Activated T-helper 1 cell treated with anti-CD3 and anti-CD28 coated beads, Interleukin-12 subunit alpha, Interleukin-12 subunit beta, Interleukin-2, Interleukin-4 antibody, amounts not matched to agents 30 ng/mL and 10 ng/mL and 1 ng/mL, durations not matched to agents 14 hours and 24 hours and 36 hours (primary cell): ENCODE measurements around the gene ALPP. TPM values are rescaled to one million over a fixed set of nuclear protein-coding genes. Genes with fewer than 3 reads are reported as not detected.
A peak's percentile ranks its signal among the peaks of the same experiment; 100 is the strongest.
"Not testable (repeated sequence)": the region's sequence is repeated elsewhere in the genome, so short reads cannot be mapped to it uniquely, and the experiment has no call there.

ENCODE experiments used
- DNase-seq: peaks from one replicate; pipeline ENCODE4 v3.0.0; 2021; ENCODE audit warnings: low spot score
- H3K27ac Mint-ChIP-seq: one replicate; pipeline ENCODE4 v1.8.0; 2021; ENCODE audit warnings: mild to moderate bottlenecking, mixed read lengths
- H3K27me3 Mint-ChIP-seq: one replicate; pipeline ENCODE4 v1.8.0; 2022; ENCODE audit warnings: mild to moderate bottlenecking, moderate library complexity, mixed read lengths; ENCODE audit not compliant: insufficient read depth
- H3K36me3 Mint-ChIP-seq: one replicate; pipeline ENCODE4 v1.8.0; 2021; ENCODE audit warnings: low read depth, mixed read lengths
- H3K4me1 Mint-ChIP-seq: one replicate; pipeline ENCODE4 v1.8.0; 2021; ENCODE audit warnings: low read depth, mixed read lengths
- H3K4me3 Mint-ChIP-seq: one replicate; pipeline ENCODE4 v1.8.0; 2021; ENCODE audit warnings: mild to moderate bottlenecking, moderate library complexity, mixed read lengths
- H3K9me3 Mint-ChIP-seq: one replicate; pipeline ENCODE4 v1.8.0; 2021; ENCODE audit warnings: mixed read lengths
- intact Hi-C: fragments of 100-400 bp; cut with micrococcal nuclease; formaldehyde crosslinking; loops from one replicate; pipeline ENCODE4 v1.15.1; 2024
- total RNA-seq: library from RNA; stranded (reverse); gene quantifications from 2 replicates; pipeline ENCODE4 v1.2.3, GENCODE V29; 2022

The ALPP gene
- total RNA-seq, 1 donor from 2014 or later = not detected

GRCh38 chr2:232363064-232363783 lies 15.3 kb upstream of the ALPP start:
- intact Hi-C loops = not testable (repeated sequence)

DNA sequence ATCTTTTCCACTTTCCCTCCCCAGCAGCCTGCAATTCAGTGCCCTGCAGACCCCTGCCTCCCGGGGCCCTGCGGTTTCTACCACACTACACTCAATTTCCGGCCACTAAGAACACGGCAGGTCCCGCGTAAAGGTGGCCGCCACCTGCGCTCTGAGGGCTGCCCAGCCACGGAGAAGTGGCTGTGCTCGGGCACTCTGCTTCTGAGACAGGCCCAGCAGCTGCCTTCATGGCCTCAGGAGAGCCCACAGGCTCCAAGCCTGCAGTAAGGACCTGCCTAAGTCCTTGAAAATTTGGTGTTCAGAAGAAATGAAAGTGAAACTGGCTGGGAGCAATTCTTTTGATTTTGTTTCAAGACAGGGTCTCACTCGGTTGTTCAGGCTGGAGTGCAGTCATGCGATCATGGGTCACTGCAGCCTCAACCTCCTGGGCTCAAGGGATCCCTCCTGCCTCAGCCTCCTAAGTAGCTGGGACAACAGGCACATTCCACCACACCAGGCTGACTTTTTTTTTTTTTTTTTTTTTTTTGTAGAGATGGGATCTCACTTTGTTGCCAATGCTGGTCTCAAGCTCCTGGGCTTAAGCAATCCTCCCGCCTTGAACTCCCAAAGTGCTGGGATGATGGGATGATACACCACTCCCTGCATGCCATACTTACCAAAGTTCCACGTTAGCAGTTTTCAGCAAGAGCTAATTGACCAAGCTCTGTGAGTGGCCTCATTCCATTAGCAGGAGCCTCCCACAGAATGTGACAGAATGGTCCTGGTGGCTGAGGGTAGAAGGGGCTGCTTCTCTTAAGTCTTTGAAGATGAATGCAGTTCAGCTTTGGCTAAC lies 14.6 kb upstream of the ALPP start:
- Mint-ChIP-seq H3K9me3 (no peaks in the 10 kb centered on the region), H3K4me1 (peaks cover 19% of the 10 kb centered on the region), H3K27me3 (peaks cover 2% of the 10 kb centered on the region), H3K27ac (peak overlapping the region; percentile 71), H3K36me3 (no peaks in the 10 kb centered on the region), H3K4me3 (peak overlapping the region; percentile 80)
- intact Hi-C loops = loop anchor here (1.0 kb wide), 1 partner anchor 76 kb away; no protein-coding TSS in a partner anchor
- DNase-seq = peak; percentile 28

More at GRCh38 chr2:232363064-232363783, 15.3 kb upstream of the ALPP start:
- Mint-ChIP-seq H3K4me1 (peaks cover 19% of the 10 kb centered on the region), H3K27ac (peak overlapping the region; percentile 71), H3K4me3 (peak overlapping the region; percentile 80)
- H3K36me3 Mint-ChIP-seq, H3K27me3 Mint-ChIP-seq, DNase-seq, H3K9me3 Mint-ChIP-seq: not testable (repeated sequence)

DNA sequence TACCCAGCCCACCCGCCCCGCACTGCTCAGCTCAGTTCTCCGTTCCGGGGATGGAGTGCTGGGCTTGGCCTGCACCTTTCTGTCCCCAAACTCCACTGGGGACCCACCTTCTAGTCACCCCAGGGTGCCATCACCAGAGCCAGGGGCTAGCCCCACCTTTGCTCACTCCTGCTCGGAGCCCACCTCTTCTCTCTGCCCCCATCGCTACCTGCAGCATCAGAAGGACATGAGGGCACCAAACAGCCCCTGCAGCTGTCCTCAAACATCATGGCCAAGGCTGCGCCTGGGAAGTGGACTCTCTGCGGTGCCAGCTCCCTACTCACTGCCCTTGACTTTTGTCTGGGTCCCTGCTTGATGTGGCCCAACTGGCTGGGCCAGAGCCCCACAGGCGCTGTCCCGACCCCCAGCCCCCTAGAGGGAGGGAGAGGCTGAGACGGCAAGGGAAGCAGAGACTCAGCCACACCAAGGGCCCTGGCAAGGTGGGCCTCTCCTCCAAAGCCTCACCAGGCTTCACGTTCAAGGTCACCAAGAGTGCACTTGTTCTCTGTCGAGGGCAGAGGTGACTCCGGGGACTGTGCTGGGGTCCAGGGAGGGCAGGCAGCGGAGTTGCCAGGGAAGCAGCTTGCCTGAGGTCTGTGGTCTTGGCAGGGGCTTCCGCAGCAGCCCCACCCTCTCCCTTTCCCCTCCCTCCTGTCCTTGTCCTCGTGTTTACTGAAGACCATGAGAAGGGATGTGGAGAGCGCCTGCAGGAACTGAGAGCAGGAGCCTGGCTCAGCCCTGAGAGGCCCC lies 13.6 kb upstream of the ALPP start:
- not testable (repeated sequence) for H3K9me3 Mint-ChIP-seq, DNase-seq, H3K27me3 Mint-ChIP-seq, H3K4me3 Mint-ChIP-seq, H3K27ac Mint-ChIP-seq, H3K36me3 Mint-ChIP-seq
- intact Hi-C loops = loop anchor here (1.0 kb wide), 1 partner anchor 75 kb away; no protein-coding TSS in a partner anchor
- H3K4me1 Mint-ChIP-seq = peaks cover 19% of the 10 kb centered on the region

DNA sequence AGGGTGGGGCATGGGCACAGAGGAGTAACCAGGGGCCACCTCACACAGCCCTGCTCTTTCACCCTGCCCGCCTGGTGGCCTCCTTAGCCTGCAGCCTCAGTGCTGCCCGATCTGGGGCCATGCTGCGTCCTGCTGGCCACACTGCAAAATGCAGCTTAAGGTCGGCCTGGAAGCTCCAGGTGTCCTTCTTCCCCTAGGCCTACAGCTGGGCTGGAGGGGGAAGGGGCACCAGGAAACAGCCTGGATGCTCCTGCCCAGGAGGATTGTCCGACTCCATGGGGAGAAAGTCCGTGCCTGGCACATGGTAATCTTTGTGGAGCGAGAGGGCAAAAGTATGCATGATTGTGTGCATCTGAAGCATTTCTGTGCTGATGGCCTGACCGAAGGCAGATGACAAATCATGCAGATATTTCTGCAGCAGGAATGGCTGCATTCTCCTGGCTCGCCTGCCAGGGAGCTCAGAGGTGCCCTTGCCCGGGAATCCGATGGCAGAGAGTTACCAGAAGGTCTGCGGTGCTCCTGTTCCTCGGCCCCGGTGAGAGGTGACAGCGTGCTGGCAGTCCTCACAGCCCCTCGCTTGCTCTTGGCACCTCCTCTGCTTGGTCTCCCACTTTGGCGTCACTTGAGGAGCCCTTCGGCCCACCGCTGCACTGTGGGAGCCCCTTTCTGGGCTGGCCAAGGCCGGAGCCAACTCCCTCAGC lies 12.8 kb upstream of the ALPP start:
- Mint-ChIP-seq H3K4me1 (peaks cover 19% of the 10 kb centered on the region), H3K27me3 (no peaks in the 10 kb centered on the region), H3K4me3 (no peak overlapping the region), H3K9me3 (no peaks in the 10 kb centered on the region), H3K36me3 (no peaks in the 10 kb centered on the region), H3K27ac (no peak overlapping the region)
- DNase-seq = no peak
- intact Hi-C loops = no loop called here

DNA sequence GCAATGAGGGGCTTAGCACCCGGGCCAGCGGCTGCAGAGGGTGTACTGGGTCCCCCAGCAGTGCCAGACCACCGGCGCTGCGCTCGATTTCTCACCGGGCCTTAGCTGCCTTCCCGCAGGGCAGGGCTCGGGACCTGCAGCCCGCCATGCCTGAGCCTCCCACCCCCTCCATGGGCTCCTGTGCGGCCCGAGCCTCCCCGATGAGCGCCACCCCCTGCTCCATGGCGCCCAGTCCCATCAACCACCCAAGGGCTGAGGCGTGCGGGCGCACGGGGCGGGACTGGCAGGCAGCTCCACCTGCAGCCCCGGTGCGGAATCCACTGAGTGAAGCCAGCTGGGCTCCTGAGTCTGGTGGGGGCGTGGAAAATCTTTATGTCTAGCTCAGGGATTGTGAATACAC lies 12.1 kb upstream of the ALPP start:
- not testable (repeated sequence) for DNase-seq, H3K27ac Mint-ChIP-seq, H3K36me3 Mint-ChIP-seq

DNA sequence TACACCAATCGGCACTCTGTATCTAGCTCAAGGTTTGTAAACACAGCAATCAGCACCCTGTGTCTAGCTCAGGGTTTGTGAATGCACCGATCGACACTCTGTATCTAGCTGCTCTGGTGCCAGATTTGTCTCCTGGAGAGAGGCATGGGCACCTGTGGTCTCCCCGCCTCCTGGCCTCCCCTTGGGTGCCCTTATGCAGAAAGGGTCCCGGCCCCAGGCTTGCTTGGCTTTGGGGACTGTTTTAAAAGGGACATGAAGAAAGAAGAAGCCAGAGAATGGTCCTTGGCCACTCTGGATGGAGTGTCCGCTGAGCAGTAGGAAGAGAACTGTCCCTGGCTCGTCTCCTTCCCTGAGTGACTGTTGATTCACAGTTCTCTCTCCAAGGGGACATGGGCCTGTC lies 11.5 kb upstream of the ALPP start:
- no peaks in the 10 kb centered on the region for H3K9me3 Mint-ChIP-seq
- no peak for DNase-seq
- no peaks in the 10 kb centered on the region for H3K27me3 Mint-ChIP-seq
- intact Hi-C loops = no loop called here
- H3K27ac Mint-ChIP-seq = no peak overlapping the region
- peaks cover 19% of the 10 kb centered on the region for H3K4me1 Mint-ChIP-seq
- no peaks in the 10 kb centered on the region for H3K36me3 Mint-ChIP-seq
- H3K4me3 Mint-ChIP-seq = no peak overlapping the region

More for the DNA sequence above, 12.1 kb upstream of the ALPP start:
- H3K9me3 Mint-ChIP-seq, intact Hi-C loops, H3K27me3 Mint-ChIP-seq, H3K4me3 Mint-ChIP-seq: not testable (repeated sequence)
- H3K4me1 Mint-ChIP-seq = peaks cover 19% of the 10 kb centered on the region

DNA sequence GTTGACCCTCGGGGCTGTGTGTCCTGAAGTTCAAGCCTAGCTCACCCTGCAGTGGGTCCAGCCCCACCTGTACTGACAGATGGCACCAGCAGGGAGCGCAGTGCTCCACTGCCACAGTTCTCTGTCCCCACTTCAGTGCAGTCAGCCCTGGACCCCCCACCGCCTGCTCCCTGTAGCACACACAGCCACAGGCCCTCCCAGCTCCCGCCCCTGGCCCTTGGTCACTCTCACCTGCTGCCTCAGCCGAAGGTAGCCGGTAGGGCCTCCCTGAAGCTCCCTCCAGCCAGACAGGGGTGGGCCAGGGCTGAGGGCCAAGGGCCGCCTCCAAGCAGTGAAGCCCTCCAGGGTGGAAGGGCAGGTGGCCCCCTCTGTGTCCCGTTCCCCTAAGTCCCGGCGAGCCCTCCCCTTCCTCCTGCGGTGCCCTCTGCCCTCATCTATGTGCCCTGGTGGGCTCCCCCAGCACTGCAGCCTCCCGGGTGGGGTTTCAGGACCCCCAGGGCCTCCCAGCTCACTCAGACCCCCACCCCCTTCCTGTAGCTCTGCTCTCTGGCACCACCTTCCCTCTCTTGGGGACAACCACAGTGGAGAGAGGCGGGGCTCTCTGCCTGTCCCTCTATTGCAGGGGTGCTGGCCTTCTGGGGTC lies 10.8 kb upstream of the ALPP start:
- no peaks in the 10 kb centered on the region for H3K9me3 Mint-ChIP-seq
- DNase-seq = no peak
- no peaks in the 10 kb centered on the region for H3K27me3 Mint-ChIP-seq
- H3K36me3 Mint-ChIP-seq = no peaks in the 10 kb centered on the region
- H3K27ac Mint-ChIP-seq = no peak overlapping the region
- intact Hi-C loops = no loop called here
- peaks cover 19% of the 10 kb centered on the region for H3K4me1 Mint-ChIP-seq
- no peak overlapping the region for H3K4me3 Mint-ChIP-seq

- Mint-ChIP-seq H3K36me3 (no peaks in the 10 kb centered on the region), H3K4me3 (no peak overlapping the region), H3K9me3 (no peaks in the 10 kb centered on the region), H3K27ac (no peak overlapping the region), H3K4me1 (peaks cover 19% of the 10 kb centered on the region), H3K27me3 (no peaks in the 10 kb centered on the region)
- intact Hi-C loops = no loop called here
- DNase-seq = no peak
Observed at GRCh38 chr2:232368311-232368731, 10.2 kb upstream of the ALPP start.

DNA sequence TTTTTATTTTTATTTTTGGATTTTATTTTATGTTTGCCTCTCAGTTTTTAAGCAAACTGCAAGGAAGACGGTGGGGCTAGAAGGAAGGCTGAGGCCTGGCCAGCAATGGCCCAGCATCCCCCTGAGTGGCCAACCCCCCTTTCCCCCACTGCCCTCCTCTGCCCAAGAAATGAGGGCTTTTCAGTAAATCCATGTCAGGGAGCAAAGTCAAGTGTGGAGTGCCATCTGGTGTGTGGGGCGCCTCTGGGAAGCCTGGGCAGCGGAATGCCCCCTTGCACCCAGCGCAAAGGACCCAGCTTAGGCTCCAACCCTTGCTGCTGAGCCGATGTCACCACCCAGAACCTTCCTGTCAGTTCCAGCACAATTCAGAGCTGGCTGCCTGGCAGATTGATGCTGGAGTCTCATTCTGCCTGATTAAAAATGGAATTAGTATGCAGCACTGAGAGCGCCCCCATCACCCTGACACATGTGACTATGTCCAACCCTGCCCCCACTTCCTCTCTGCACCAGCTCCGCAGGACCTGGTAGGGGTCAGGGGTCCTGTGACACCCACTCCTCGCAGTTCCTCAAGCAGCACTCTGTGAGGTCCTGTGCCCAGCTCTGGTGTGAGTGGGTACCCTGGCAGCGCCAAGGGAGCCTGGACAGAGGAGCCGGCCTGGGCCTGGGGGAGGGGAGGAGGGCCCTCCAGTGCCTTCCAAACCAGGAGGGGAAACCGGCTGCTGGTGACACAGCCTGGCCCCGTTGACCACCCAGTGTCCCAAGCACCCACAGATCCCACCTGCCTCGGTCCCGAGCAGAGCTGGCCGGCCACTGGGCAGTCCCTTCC lies 9.2 kb upstream of the ALPP start:
- H3K27ac Mint-ChIP-seq = no peak overlapping the region
- H3K27me3 Mint-ChIP-seq = no peaks in the 10 kb centered on the region
- H3K4me3 Mint-ChIP-seq = no peak overlapping the region
- H3K9me3 Mint-ChIP-seq = no peaks in the 10 kb centered on the region
- H3K4me1 Mint-ChIP-seq = peaks cover 10% of the 10 kb centered on the region
- no peak for DNase-seq
- intact Hi-C loops = no loop called here
- H3K36me3 Mint-ChIP-seq = no peaks in the 10 kb centered on the region

DNA sequence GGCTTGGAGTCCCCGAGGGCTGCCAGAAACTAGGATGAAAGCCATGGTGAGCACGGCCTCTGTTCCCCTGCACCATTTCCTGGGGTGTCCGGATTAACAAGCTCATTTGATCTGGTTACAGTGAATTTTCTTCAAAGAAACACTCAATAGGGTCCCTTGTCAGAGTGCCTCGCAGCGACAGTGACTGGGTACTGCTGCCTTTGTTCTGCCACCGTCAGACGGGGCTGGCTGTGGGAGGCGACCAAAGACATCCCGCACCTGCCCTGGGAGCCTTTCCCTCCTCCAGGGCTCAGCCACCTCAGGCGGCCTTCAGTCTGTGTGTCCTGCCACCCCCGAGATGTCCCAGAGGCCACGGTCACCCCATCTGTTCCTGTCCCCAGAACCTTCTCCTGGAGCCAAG lies 8.5 kb upstream of the ALPP start:
- intact Hi-C loops, H3K27me3 Mint-ChIP-seq, H3K9me3 Mint-ChIP-seq, H3K27ac Mint-ChIP-seq, H3K36me3 Mint-ChIP-seq, DNase-seq, H3K4me1 Mint-ChIP-seq, H3K4me3 Mint-ChIP-seq: not testable (repeated sequence)
